ENCODE measurements around the gene TMEM233.

Gene TMEM233

GRCh38 chr12:119593578-119594398 is at the start of gene TMEM233:
Gene TMEM233, plus strand, starts transcription at chr12:119593774. Its CDS starts 75 bp downstream, at chr12:119593849.
- no peak for DNase-seq

- peak; percentile 22 to 54 for DNase-seq
These were observed 48.6 kb upstream of the TMEM233 start for GRCh38 chr12:119544765-119545625.

GRCh38 chr12:119546340-119546739 is 47.2 kb upstream of the TMEM233 start:
- no peak for DNase-seq

- DNase-seq, result no peak
These were observed 46.6 kb upstream of the TMEM233 start for GRCh38 chr12:119547001-119547400.

- no peak for DNase-seq
These were observed 36.7 kb upstream of the TMEM233 start for GRCh38 chr12:119556854-119557253.

DNA sequence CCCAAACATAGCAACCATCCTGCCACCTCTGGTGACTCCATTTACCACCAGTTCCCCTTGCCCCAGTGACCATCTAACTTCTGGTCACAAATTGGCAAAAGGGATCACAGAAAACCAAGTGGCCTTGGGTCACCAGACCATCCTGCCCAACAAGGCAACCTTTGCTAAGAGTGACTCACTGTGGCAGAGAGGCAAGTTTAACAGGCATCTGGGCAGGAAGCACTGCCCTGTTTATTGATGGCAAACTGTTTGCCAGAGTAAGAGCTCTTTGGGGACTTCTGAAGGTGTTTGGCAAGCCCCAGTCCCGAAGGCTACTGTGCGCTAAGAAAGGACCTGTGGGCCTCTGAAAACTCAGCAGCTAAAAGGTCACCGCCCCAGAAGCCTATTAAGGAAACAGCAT is 28.2 kb upstream of the TMEM233 start:
- no peak for DNase-seq

DNA sequence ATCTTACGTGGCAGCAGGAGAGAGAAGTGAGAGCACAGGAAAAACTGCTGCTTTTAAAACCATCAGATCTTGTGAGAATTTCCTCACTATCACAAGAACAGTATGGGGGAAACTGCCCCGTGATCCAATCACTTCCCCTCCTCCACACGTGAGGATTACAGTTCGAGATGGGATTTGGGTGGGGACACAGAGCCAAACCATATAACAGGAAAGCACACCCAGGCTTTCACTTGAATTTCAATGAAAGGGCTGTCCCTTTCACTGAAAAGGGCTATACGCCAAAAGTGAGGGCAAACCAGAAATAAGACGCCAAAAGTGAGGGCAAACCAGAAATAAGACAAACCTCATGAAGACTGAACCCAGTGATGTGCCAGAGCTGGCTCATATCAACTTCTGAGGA is 22.8 kb upstream of the TMEM233 start:
- no peak for DNase-seq

DNA sequence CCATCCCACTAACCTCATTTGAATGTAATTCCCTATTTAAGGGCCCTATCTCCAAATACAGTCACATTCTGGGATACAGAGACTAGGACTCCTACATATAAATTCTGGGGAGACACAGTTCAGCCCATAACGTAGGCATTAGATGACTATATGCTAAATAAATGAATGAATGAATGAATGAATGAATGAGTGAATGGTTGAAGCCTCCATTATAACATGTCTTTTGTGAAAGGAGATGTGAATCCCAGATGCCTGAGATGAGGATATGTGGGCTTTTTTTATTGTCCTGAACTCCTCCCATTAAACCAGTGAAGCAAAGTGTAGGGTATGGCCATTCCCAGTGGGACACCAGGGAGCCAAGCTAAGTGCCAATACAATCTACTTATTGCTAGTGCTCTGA is 20.5 kb upstream of the TMEM233 start:
- no peak for DNase-seq

- no peak for DNase-seq
These were observed 19.3 kb upstream of the TMEM233 start for GRCh38 chr12:119574255-119574654.

DNA sequence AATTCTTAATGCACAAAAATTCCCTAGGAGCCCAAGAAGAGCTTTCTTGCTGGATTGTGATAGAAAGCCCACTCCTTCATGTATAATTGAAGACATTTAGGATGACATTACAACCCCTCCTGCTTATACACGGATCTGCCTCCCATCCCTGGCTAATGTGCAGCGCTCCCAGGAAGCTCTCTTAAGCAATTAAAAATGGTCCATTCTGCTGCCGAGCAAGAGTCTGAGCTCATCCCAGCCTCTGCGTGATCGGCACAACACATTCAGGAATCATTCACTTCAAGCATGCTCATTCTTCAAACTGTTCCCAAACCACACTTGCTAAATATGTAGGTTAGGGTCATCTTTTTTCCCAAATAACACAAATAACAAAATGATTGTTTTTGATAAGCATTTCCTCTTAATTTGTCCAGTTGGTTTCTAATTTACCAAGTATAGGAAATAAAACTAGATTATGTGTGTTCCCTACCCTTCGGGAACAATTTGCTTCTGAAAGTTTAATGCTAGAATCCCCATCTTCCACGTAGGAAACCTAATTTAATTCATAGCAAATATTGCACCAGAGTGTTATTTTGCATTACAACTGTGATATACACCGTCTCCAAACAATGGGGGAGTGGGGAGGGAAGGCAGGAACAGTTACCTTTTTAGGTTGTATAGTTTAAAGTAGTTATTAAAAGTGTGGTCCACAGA is 17.3 kb upstream of the TMEM233 start:
- DNase-seq, result no peak

DNA sequence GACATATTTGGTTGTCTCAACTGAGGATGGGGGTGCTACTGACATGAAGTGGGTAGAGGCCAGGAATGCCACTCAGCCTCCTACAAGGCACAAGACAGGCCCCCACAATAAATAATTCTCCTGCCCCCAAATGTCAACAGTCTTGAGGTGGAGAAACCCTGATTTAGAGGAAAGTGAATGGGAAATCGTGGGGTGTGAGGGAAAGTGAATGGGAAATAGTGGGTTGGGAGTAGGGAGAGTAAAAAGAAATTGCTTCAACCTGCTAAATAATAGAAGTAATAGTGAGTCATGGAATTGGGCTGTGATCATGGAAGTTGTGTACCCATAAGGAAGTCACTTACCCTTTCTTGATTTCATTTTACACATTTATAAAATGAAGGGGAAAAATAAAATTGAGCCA is 16.7 kb upstream of the TMEM233 start:
- DNase-seq, result no peak

GRCh38 chr12:119578112-119578511 is 15.5 kb upstream of the TMEM233 start:
- DNase-seq, result no peak

GRCh38 chr12:119589097-119589496 is 4.5 kb upstream of the TMEM233 start:
- no peak for DNase-seq

DNA sequence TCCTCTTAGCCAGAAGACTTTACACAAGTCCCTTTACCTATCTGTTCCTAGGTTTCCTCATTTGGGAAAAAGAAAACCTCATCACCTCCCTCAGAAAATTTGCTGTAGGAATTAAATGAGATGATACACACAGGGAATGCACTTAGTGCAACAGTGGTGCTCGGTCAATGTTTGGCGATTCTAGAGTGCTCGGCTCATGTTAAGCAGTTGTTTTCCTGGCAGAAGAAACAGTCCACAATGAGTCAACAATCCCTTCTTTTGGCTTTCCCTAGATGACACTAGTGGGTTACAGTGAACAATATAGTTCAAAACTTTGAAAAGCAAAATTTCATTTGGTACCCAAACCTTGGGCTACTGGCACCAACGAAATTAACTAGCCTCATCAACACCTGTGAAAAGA is 3.9 kb upstream of the TMEM233 start:
- DNase-seq, result no peak

DNA sequence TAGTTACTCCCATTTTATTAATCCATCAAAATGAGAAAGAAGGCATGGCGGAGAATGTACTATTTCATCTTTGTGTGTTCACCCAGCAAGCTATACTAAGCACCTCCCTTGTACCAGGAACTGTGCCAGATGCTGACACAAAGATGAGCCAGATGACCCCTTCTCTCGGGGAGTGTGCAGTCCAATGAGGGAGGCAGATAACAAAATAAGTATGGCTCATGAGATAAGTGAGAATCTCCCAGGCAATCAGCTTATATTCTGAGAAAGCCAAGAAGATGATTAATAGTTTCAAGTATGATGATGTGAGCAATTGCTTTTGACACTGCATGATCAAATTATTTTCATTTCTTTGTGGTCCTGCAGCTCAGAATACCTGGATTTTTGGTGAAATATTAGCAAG is 1.3 kb upstream of the TMEM233 start:
- DNase-seq, result no peak

DNA sequence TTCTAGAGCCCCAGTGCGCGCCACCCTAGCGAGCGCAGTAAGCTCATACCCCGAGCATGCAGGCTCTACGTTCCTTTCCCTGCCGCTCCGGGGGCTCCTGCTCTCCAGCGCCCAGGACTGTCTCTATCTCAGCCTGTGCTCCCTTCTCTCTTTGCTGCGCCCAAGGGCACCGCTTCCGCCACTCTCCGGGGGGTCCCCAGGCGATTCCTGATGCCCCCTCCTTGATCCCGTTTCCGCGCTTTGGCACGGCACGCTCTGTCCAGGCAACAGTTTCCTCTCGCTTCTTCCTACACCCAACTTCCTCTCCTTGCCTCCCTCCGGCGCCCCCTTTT is 791 bp downstream of the TMEM233 start:
- no peak for DNase-seq

DNA sequence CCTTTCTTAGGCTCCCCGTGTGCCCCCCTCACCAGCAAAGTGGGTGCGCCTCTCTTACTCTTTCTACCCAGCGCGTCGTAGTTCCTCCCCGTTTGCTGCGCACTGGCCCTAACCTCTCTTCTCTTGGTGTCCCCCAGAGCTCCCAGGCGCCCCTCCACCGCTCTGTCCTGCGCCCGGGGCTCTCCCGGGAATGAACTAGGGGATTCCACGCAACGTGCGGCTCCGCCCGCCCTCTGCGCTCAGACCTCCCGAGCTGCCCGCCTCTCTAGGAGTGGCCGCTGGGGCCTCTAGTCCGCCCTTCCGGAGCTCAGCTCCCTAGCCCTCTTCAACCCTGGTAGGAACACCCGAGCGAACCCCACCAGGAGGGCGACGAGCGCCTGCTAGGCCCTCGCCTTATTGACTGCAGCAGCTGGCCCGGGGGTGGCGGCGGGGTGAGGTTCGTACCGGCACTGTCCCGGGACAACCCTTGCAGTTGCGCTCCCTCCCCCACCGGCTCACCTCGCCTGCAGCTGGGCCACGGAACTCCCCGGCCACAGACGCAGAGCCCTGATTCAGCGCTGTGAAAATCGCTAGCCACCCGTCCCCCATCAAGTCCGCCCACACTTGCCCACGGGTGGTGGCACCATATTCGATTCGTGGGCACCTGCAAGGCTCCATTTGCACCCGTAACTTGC is 1.3 kb downstream of the TMEM233 start:
- no peak for DNase-seq

- no peak for DNase-seq
These were observed 4.6 kb downstream of the TMEM233 start for GRCh38 chr12:119598159-119598558.

DNA sequence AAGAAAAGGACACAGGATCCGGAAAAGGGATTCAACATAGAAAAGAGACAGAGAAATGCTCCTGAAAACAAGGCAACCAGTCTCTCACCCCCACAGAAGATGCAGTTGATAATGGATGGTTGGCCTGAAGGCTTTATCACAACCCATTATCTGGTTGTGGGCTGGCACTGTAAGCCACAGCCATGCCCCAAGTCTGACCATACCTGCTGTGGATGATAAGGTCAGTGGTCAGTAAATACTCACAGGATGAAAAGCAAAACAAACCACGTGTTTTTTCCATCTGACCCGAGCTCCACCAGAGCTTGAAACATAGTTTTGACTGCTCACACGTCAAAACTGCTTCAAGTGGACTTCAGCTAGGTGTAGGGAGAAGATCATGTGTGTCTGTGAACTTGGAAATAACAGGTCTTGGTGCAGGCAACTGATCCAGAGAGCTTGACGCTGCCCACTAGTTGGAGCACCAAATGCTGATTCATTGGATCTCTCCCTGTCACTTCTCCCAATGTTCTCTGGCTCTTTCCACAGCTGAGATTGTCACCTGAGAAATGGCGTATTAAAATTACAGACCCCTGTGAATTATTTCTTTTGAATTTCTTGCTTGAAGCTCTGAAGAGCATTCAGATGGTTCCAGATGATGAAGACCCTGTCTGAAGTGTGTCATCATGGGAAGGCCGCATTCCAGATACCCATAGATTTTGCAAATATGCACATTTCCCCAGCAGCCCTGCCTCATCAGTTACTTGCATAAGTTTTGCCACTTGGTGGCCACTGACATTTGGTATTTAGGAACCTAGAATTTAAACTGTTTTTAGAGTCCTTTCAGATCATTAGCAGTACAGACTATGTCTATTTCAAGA is 8.5 kb downstream of the TMEM233 start:
- DNase-seq, result no peak

GRCh38 chr12:119602734-119603094 is 9.1 kb downstream of the TMEM233 start:
- no peak for DNase-seq

DNA sequence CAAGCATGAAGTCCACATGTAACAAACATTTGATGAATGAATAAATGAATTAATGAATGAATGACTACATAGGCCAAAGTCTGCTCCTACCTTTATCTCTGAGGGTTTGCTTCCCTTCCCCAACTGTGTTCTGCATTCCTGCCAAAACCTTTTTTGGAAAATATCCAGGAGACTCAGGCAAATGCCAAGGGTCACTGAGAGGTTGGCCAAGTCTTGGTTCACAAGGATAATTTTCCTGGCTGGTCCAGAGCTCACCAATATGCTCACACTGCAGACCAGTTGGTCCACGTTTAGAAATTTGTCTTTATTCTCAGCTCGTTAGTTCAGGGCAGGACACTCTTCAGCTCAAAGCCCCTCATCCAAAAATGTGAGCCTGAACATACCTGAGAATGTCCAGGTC is 10.2 kb downstream of the TMEM233 start:
- DNase-seq, result no peak

DNA sequence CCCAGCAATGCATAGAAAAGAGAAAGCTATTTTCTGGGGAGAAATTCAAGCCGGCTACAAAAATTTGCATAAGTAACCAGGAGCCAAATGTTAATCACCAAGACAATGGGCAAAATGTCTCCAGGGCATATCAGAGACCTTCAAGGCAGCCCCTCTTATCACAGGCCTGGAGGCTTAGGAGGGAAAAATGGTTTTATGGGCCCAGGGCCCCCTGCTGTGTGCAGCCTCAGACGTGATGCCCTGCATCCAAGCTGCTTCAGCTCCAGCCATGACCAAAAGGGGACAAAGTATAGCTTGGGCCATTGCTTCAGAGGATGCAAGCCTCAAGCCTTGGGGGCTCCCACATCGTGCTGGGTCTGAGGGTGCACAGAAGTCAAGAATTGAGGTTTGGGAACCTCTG is 15.8 kb downstream of the TMEM233 start:
- DNase-seq, result no peak
